HG03196 (cell line): ENCODE results near the gene PTPN1.
"Not testable (repeated sequence)": the region's sequence is repeated elsewhere in the genome, so short reads cannot be mapped to it uniquely, and the experiment has no call there.

ENCODE experiments used
- ATAC-seq: cut with Tn5 transposase; IDR thresholded peaks from one replicate; pipeline ENCODE4 v1.9.1; 2021; ENCODE audit not compliant: unreplicated experiment

The PTPN1 gene

DNA sequence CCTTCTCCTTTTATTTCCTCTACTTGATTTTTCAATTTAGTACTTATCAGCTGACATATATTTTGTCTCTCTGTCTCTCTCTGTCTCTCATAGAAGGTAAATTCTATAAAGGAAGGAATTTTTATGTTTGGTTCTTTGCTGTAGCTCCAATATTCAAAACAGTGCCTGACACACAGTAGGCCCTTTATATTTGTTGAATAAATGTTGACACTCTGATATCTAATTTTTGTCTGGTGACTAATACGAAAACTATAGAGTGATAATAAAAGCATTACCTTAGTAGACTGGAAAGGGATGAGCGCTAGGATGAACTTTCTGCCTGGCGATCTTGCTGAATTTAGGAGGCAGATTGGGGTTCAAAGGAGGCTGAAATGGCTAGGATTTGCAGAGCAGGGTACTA, 42.8 kb downstream of the PTPN1 start:
- no peak for ATAC-seq

DNA sequence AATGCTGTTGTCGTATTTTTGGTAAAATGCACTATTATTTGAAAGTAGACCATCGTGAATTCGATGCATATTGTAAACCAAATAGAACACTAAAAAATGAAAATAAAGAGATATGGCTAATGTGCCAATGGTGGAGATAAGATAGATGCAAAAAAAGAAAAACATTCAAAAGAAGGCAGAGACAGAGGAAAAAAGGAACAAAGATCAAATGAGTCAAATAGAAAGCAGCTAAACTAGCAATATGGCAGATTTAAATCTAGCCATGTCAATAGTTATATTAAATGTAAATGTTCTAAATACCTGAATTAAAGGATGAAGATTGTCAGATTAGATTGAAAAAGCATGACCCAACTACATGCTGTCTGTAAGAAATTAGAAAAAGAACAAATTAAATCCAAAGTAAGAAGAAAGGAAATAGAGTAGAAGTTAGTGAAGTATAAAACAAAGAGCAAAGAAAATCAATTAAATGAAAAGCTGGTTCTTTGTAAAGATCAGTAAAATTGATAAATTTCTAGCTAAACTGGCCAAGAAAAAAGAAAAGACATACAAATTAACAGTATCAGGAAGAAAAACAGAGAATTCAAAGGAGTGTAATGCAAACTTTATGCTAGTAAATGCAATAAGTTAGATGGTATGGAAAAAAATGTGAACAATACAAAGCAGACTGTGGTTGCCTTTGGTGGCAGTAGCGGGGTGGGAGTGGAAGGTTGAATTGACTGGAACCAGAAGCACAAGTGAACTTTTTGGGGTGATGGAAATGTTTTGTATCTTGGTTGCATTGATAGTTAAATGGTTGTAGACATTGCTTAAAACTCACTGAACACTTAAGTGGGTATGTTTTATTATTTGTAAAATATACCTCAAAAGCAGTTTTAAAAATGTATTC, 44.8 kb downstream of the PTPN1 start:
- ATAC-seq: no peak

DNA sequence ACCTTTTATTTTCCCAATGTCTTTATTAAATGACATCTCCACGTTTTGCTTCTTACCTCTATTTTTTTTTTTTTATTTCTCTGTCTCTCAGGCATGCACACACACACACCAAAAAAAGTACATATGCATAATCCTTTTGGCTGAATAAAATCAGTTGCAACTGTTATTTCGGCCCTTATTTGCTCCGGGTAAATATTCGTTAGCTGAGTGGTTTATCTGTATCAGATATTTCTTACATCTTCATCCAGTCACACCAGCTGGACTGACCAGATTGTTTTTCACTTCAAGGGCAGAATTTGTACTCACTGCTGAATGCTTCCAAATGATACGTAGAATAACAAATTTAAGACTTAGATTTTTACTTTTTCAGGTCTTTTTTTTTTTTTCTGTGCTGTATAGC, 45.5 kb downstream of the PTPN1 start:
- no peak for ATAC-seq

- no peak for ATAC-seq
These were observed 47.5 kb downstream of the PTPN1 start for GRCh38 chr20:50557549-50558134.

DNA sequence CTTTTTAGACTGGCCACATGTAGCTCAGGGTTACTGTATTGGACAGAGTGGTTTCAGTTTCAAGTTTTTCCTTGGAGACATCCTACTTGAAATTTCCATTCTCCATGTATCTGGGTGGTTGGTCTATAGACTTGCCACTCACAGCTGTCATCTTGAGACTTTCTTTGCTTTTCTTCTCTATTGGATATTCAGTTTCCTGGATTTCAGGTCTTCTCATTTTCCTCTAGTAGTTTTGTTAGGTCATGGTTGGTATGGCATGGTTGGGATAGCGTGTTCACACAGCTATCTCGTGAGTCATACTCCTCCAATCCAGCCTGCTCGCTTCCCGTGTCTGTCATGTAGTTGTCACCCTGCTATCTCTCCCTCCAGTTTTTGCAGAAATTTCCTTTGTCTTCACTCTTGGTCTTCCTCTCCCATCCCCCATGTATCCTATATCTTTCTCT, 48.3 kb downstream of the PTPN1 start:
- ATAC-seq: no peak

GRCh38 chr20:50559149-50559548, 49.0 kb downstream of the PTPN1 start:
- ATAC-seq: no peak

- ATAC-seq: no peak
These were observed 49.9 kb downstream of the PTPN1 start for GRCh38 chr20:50559856-50560638.

DNA sequence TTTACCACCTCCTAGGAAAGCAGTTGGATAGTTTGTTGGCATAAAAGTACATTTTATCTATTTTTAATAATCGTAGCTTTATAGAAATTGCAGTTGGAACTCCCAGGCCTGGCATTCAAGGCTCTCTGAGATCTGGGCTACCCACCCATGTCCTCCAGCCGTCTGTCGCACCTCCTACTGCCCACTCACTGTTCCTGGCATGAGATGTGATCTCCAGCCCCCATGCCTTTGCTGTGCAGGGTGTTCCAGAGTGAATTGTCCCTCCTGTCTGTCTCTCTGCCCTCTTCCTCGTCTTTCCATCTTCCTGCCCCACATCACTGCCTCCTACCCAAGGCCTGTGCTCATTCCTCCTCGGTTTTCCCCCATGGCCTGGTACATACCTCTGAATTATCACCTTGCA, 50.7 kb downstream of the PTPN1 start:
- no peak for ATAC-seq

DNA sequence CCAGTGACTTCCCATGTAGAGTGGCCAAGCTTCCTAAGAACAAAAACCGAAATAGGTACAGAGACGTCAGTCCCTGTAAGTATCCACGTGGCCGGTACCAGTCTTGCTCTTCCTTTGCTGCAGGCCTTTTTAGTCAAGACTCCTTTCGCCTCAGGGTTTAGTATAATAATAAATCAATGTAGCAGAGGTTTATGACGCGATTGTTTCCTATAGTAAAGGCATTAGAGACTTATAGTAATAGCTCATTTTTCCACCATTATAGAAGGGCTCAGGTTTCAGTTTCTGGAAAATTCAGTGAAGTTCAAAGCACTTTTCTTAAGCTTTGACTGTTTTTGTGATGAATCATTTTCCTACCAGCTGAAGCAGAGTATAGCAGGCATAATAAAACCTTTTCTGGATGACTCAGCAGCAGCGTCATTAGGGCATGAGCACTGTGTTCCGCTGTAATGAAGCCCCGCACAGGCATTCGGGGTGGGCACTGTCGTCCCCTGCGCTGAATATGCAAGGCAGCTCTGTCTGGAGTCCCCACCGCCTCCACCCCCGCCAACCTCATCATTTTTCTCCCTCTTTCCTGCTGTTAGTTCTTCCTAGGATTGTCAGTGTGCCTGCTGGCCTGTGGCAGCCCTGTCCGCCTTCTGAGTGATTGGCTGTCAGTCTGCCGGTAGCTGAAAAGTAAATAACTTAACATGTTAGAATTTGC, 51.3 kb downstream of the PTPN1 start:
- no peak for ATAC-seq

- no peak for ATAC-seq
These were observed 52.1 kb downstream of the PTPN1 start for GRCh38 chr20:50562262-50562701.

- no peak for ATAC-seq
These were observed 53.2 kb downstream of the PTPN1 start for GRCh38 chr20:50563133-50563944.

- ATAC-seq: no peak
These were observed 55.2 kb downstream of the PTPN1 start for GRCh38 chr20:50565383-50565782.

GRCh38 chr20:50565871-50566270, 55.7 kb downstream of the PTPN1 start:
- no peak for ATAC-seq

GRCh38 chr20:50567860-50568548, 57.8 kb downstream of the PTPN1 start:
- ATAC-seq: no peak

- no peak for ATAC-seq
These were observed 58.4 kb downstream of the PTPN1 start for GRCh38 chr20:50568549-50568942.

- ATAC-seq: not testable (repeated sequence)
These were observed 59.3 kb downstream of the PTPN1 start for GRCh38 chr20:50569487-50569863.

DNA sequence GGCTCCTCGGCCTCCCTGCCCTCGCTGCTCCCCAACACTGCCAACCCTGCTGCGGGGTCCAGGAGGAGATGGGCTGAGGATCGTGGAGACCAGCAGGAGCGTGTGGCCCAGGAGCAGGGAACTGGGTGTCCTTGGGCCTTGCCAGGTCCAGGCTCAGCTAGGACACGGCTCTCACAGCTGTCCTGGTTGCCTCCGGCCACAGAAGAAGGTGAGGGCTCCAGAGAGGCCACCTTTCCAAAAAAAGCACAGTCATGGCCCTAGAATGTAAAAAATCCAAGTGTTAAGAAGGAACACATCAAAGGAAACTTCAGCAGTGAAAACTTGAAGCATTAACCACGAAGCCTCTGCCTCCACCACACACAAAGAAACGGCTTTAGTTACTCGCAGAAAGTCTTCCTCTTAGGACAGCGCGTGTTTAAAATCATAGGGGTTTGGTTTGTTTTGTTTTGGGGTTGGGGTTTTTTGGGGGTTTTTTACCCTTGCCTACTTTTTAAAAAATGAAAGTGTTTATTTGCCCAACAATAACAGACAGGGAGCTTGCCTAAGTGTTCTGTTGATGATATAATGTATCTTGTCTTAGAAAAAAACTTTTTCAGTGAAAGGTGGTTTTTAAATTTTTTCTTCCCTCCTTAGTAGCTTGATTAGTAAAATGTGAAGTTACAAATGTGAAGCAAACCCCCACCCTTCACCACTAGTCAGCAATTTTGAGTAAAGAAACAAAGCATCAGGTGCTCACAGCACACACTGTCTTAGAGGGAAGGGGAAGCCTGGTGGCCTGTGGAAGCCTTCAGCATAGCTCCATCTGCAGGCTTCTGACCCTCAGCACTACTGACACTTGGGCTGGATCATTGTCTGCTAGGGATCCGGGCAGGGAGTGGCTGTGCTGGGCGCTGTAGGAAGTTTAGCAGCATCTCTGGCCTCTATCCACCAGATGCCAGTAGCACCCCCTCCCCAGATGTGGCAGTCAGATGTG, 60.0 kb downstream of the PTPN1 start:
- peak; percentile 62 for ATAC-seq

DNA sequence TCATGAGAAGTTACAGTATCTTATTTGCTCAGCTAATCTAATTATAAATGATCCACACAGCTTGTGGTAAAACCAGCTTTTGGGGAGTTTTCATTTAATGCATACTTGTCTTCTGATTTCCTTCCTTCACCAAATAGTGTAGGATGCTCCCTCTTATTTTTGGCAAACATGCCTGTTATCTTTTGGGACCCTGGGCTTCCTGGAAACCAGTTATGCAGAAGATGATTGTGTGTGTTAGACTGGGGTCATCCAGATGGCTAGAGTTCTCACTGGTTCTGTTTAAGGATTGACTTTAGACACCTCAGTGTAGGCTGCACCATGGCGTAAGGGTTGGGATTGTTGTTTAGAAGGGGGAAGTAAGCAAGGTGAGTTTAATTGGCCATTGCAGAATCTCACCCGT, 61.3 kb downstream of the PTPN1 start:
- no peak for ATAC-seq
